Naive thymus-derived CD4-positive, alpha-beta T cell (primary cell): ENCODE measurements around the gene NRXN3. TPM values are rescaled to one million over a fixed set of nuclear protein-coding genes. Genes with fewer than 3 reads are reported as not detected.
"Not testable (repeated sequence)": the region's sequence is repeated elsewhere in the genome, so short reads cannot be mapped to it uniquely, and the experiment has no call there.

ENCODE experiments used
- ATAC-seq: fragments of 150-1000 bp; cut with Tn5 transposase; 2 replicates; pipeline ENCODE4 v1.10.0; 2021; ENCODE audit warnings: mild to moderate bottlenecking, moderate library complexity
- CTCF ChIA-PET: fragments of 350-600 bp; sonication (Branson Sonifier 250); formaldehyde crosslinking; loops from one replicate; lab custom pipeline; 2021; ENCODE audit warnings: antibody characterized with exemption; lab: Charles Lee
- POLR2A ChIA-PET: fragments of 350-600 bp; sonication (Branson Sonifier 250); formaldehyde crosslinking; loops from one replicate; lab custom pipeline; 2021; ENCODE audit warnings: antibody characterized with exemption, inconsistent platforms; lab: Charles Lee
- DNase-seq, 9 donors: peaks; one replicate each; pipeline versions ENCODE4 v3.0.0 to v3.0.0-alpha.2; 2020 to 2022; ENCODE audit warnings: mixed read lengths in 1 of 9
- H3K27ac ChIP-seq: one replicate; pipeline ENCODE4 v1.7.0; 2013; ENCODE audit warnings: mild to moderate bottlenecking, low read depth, low read length, moderate library complexity
- H3K27me3 ChIP-seq, 2 donors: one replicate each; pipeline ENCODE4 v1.7.0; 2013; ENCODE audit warnings: low read length in 2 of 2, mild to moderate bottlenecking in 2 of 2, moderate library complexity in 2 of 2; ENCODE audit not compliant: control insufficient read depth in 2 of 2, insufficient read depth in 2 of 2
- H3K36me3 ChIP-seq, 3 experiments: 1 replicate in 2 of 3; 2 replicates in 1 of 3; pipeline ENCODE4 v1.7.0; 2013; ENCODE audit warnings: low read length in 3 of 3, mild to moderate bottlenecking in 3 of 3, moderate library complexity in 1 of 3; ENCODE audit not compliant: insufficient read depth in 3 of 3, control insufficient read depth in 2 of 3
- H3K4me1 ChIP-seq, 2 donors: one replicate each; pipeline ENCODE4 v1.7.0; 2013; ENCODE audit warnings: low read length in 2 of 2, mild to moderate bottlenecking in 2 of 2, moderate library complexity in 1 of 2; ENCODE audit not compliant: control insufficient read depth in 2 of 2, insufficient read depth in 2 of 2
- H3K4me3 ChIP-seq: 2 replicates; pipeline ENCODE4 v1.7.0; 2013; ENCODE audit warnings: mild to moderate bottlenecking, low read length
- H3K9me3 ChIP-seq, 3 experiments: 1 replicate in 2 of 3; 2 replicates in 1 of 3; pipeline ENCODE4 v1.7.0; 2013; ENCODE audit warnings: low read length in 3 of 3; ENCODE audit not compliant: control insufficient read depth in 2 of 3
- H3K27ac Mint-ChIP-seq, 9 donors: one replicate each; pipeline ENCODE4 v1.8.0; 2020 to 2022; ENCODE audit warnings: mixed read lengths in 9 of 9, mild to moderate bottlenecking in 8 of 9, moderate library complexity in 5 of 9, inconsistent platforms in 2 of 9
- H3K27me3 Mint-ChIP-seq, 5 donors: one replicate each; pipeline ENCODE4 v1.8.0; 2021 to 2022; ENCODE audit warnings: mixed read lengths in 5 of 5, mild to moderate bottlenecking in 1 of 5
- H3K36me3 Mint-ChIP-seq, 5 donors: one replicate each; pipeline ENCODE4 v1.8.0; 2020 to 2022; ENCODE audit warnings: mixed read lengths in 5 of 5, mild to moderate bottlenecking in 3 of 5, inconsistent platforms in 1 of 5
- H3K4me1 Mint-ChIP-seq, 7 donors: one replicate each; pipeline ENCODE4 v1.8.0; 2020 to 2022; ENCODE audit warnings: mixed read lengths in 7 of 7, mild to moderate bottlenecking in 3 of 7, inconsistent platforms in 1 of 7
- H3K4me3 Mint-ChIP-seq, 10 donors: one replicate each; pipeline ENCODE4 v1.8.0; 2020 to 2022; ENCODE audit warnings: mild to moderate bottlenecking in 10 of 10, mixed read lengths in 10 of 10, moderate library complexity in 6 of 10, inconsistent platforms in 2 of 10
- H3K9me3 Mint-ChIP-seq, 11 donors: one replicate each; pipeline ENCODE4 v1.8.0; 2020 to 2022; ENCODE audit warnings: mixed read lengths in 11 of 11, mild to moderate bottlenecking in 4 of 11, inconsistent platforms in 1 of 11, moderate library complexity in 1 of 11
- intact Hi-C, 2 donors: fragments of 100-400 bp; cut with micrococcal nuclease; formaldehyde crosslinking; loops; one replicate each; pipeline ENCODE4 v1.15.1; 2023
- polyA plus RNA-seq, 2 donors: library from polyadenylated mRNA; unstranded; fragments of 300-500 nt; fragmentation: Illumina TruSeq; gene quantifications; one replicate each; pipeline ENCODE4 v1.2.3, GENCODE V29; 2021
- total RNA-seq, 6 experiments: library from RNA in 5 of 6; stranded (reverse) in 5 of 6; gene quantifications; 1 replicate in 5 of 6; 2 replicates in 1 of 6; pipeline ENCODE4 v1.2.3 and lab custom pipeline; 2021 to 2026

Gene NRXN3
- total and polyA plus RNA-seq, 7 experiments from 2014 or later: not detected

GRCh38 chr14:78487573-78487972, 317.4 kb downstream of the NRXN3 start:
- H3K27me3 ChIP-seq, ATAC-seq, H3K4me1 ChIP-seq, H3K4me1 Mint-ChIP-seq, H3K27ac ChIP-seq, H3K36me3 ChIP-seq, H3K4me3 Mint-ChIP-seq, CTCF ChIA-PET, H3K9me3 ChIP-seq, H3K36me3 Mint-ChIP-seq, DNase-seq, POLR2A ChIA-PET, H3K9me3 Mint-ChIP-seq, H3K27ac Mint-ChIP-seq, H3K27me3 Mint-ChIP-seq, intact Hi-C loops, H3K4me3 ChIP-seq: not testable (repeated sequence)

DNA sequence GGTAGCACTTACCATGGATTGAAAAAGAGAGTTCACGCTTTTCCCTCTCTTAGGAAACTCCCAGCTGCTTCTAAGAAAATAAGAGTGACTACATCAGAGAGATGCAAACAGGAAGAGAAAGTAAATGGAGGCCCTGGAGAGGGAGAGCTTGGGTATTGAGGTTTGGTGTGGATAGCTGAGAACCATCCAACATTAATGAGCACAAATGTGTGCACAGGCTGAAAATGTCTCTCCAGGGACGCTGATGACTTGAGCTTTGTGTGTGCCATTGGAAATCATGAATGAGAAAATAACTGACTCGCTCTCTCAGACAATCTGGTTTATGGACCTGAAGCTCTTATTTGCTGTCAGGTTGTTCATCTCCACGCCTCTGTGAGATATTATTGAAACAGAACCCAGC, 318.8 kb downstream of the NRXN3 start:
- no peaks in the 10 kb centered on the region for H3K36me3 Mint-ChIP-seq
- H3K4me1 Mint-ChIP-seq: no peaks in the 10 kb centered on the region
- peaks cover 0 to 2% (median 0%) of the 10 kb centered on the region in 11 donors for H3K9me3 Mint-ChIP-seq
- no peak overlapping the region for H3K4me3 Mint-ChIP-seq
- no peak overlapping the region for H3K27ac Mint-ChIP-seq
- no peaks in the 10 kb centered on the region for H3K4me1 ChIP-seq
- POLR2A ChIA-PET: no interaction called here
- no peaks in the 10 kb centered on the region for H3K36me3 ChIP-seq
- no peaks in the 10 kb centered on the region for H3K9me3 ChIP-seq
- no peak overlapping the region for H3K27ac ChIP-seq
- intact Hi-C loops: no loop called here
- CTCF ChIA-PET: no interaction called here
- no peak for DNase-seq
- peaks cover 0 to 6% (median 0%) of the 10 kb centered on the region in 5 donors for H3K27me3 Mint-ChIP-seq
- no peaks in the 10 kb centered on the region for H3K27me3 ChIP-seq
- H3K4me3 ChIP-seq: no peak overlapping the region
- no peak for ATAC-seq

DNA sequence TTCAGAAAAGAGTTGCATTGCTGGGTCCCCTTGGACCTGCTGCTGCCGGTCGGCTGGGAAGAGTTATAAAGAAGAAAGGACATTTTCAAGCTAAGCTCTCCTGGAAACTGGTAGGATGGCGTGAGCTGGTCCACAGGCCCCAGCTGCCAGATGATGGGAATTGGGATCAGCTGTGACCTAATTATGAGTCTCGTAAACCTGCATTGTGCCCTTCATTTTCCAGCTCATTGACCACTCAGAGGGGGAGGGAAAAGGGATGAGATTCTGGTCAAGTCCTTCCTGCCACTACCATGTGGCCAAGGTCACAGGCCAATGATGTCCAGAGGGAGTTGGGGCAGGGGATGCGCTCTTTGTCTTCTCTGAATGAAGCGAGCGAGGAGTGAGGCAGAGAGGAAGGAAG, 320.9 kb downstream of the NRXN3 start:
- Mint-ChIP-seq H3K27ac (no peak overlapping the region), H3K4me3 (no peak overlapping the region)

DNA sequence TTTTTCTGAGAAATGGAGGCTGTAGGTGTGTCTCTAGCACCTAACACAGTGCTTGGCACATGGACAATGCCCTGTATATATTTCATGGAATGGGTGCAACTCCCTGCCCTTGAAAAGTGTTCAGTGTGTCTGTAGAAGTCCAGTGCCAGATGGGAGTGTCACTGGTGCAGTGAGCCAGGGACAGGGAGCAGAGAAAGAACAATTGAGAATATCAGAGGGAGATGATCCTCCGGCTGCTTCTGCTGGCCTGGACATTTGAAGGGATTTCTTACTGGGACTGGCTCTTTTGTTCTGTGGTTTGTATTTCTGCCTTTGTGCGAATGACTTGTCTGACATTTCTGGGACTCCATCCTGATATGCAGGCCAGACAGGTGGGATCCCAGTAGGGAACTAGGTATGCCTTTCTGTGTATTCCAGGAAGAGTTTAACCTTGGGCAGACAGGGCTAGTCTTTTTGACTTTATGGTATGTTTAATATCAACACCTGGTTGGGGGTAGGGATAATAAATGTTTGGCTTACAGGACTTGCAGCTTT, 328.0 kb downstream of the NRXN3 start:
- no peaks in the 10 kb centered on the region for H3K36me3 Mint-ChIP-seq
- no peaks in the 10 kb centered on the region for H3K27me3 ChIP-seq
- H3K9me3 Mint-ChIP-seq: peaks cover 0 to 4% (median 0%) of the 10 kb centered on the region in 11 donors
- DNase-seq (no peak), ATAC-seq (no peak)
- H3K4me3 ChIP-seq: no peak overlapping the region
- H3K36me3 ChIP-seq: no peaks in the 10 kb centered on the region
- intact Hi-C loops: no loop called here
- H3K4me1 Mint-ChIP-seq: no peaks in the 10 kb centered on the region
- no peak overlapping the region for H3K4me3 Mint-ChIP-seq
- no peaks in the 10 kb centered on the region for H3K4me1 ChIP-seq
- no peak overlapping the region for H3K27ac Mint-ChIP-seq
- no peaks in the 10 kb centered on the region for H3K9me3 ChIP-seq
- POLR2A ChIA-PET: no interaction called here
- H3K27me3 Mint-ChIP-seq: peaks cover 0 to 12% (median 0%) of the 10 kb centered on the region in 5 donors
- CTCF ChIA-PET: no interaction called here
- no peak overlapping the region for H3K27ac ChIP-seq

More for the DNA sequence above, 320.9 kb downstream of the NRXN3 start:
- Mint-ChIP-seq H3K36me3 (no peaks in the 10 kb centered on the region), H3K27me3 (peaks cover 0 to 6% (median 0%) of the 10 kb centered on the region in 5 donors), H3K4me1 (no peaks in the 10 kb centered on the region), H3K9me3 (peaks cover 0 to 2% (median 0%) of the 10 kb centered on the region in 11 donors)
- Histone ChIP-seq H3K27ac (no peak overlapping the region), H3K27me3 (no peaks in the 10 kb centered on the region), H3K36me3 (no peaks in the 10 kb centered on the region), H3K9me3 (no peaks in the 10 kb centered on the region), H3K4me3 (no peak overlapping the region), H3K4me1 (no peaks in the 10 kb centered on the region)
- POLR2A ChIA-PET: no interaction called here
- ATAC-seq: no peak
- no peak for DNase-seq
- intact Hi-C loops: no loop called here
- CTCF ChIA-PET: no interaction called here

- ChIA-PET CTCF (no interaction called here), POLR2A (no interaction called here)
- Mint-ChIP-seq H3K4me3 (no peak overlapping the region), H3K27ac (no peak overlapping the region), H3K27me3 (peaks cover 0 to 12% (median 0%) of the 10 kb centered on the region in 5 donors), H3K4me1 (no peaks in the 10 kb centered on the region), H3K36me3 (no peaks in the 10 kb centered on the region), H3K9me3 (peaks cover 0 to 5% (median 0%) of the 10 kb centered on the region in 11 donors)
- H3K27me3 ChIP-seq: no peaks in the 10 kb centered on the region
- no peak for ATAC-seq
- no peaks in the 10 kb centered on the region for H3K9me3 ChIP-seq
- no peak for DNase-seq
- no peak overlapping the region for H3K4me3 ChIP-seq
- H3K4me1 ChIP-seq: no peaks in the 10 kb centered on the region
- intact Hi-C loops: no loop called here
- no peaks in the 10 kb centered on the region for H3K36me3 ChIP-seq
- no peak overlapping the region for H3K27ac ChIP-seq
Measured at GRCh38 chr14:78501909-78502308, 331.7 kb downstream of the NRXN3 start.

DNA sequence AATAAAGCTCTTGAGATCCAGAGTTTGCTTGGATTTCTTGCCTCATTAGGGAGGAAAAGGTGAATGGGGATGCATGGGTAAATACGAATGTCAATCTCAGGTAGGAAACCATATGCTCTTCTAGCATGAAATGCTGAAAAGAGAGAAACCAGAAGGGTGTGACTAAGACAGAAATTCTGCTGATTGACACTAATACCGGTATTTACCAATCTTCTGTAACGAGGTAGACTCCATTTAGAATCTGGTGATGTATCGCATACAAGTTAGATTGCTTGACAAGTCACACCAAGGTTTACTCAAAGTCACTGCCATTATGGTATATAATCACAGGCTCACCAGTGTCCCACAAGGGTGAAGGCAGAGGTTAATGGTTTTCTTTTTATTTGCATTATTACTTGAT, 337.9 kb downstream of the NRXN3 start:
- ChIA-PET POLR2A (no interaction called here), CTCF (no interaction called here)
- Mint-ChIP-seq H3K4me1 (no peaks in the 10 kb centered on the region), H3K9me3 (peaks cover 0 to 3% (median 0%) of the 10 kb centered on the region in 11 donors), H3K27ac (no peak overlapping the region), H3K4me3 (no peak overlapping the region), H3K36me3 (no peaks in the 10 kb centered on the region), H3K27me3 (peaks cover 0 to 2% (median 0%) of the 10 kb centered on the region in 5 donors)
- no peaks in the 10 kb centered on the region for H3K36me3 ChIP-seq
- DNase-seq: no peak
- intact Hi-C loops: no loop called here
- no peaks in the 10 kb centered on the region for H3K9me3 ChIP-seq
- no peak overlapping the region for H3K27ac ChIP-seq
- H3K4me1 ChIP-seq: no peaks in the 10 kb centered on the region
- H3K4me3 ChIP-seq: no peak overlapping the region
- no peak for ATAC-seq
- H3K27me3 ChIP-seq: no peaks in the 10 kb centered on the region

DNA sequence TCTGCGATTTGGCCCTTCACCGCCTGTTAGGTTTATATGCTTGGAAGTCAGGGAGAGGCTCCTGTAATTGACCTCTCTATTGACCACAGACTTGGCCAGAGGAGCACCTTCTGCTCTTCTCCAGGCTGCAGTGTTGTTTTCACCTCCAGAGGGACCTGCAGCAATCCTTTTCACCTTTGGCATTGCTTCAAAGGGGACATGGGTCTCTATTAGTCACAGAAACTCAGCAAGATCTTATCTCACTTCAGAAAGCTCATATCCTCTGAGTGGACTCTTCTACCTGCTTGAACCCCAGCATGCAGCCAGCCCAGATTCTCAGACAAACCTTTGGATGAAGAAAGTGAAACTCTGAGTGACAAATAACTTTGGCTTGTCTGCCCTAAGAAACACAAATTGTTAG, 339.3 kb downstream of the NRXN3 start:
- POLR2A ChIA-PET: no interaction called here
- no peak overlapping the region for H3K27ac Mint-ChIP-seq
- H3K4me3 Mint-ChIP-seq: no peak overlapping the region
- H3K27me3 Mint-ChIP-seq: peaks cover 0 to 8% (median 0%) of the 10 kb centered on the region in 5 donors
- Histone ChIP-seq H3K27ac (no peak overlapping the region), H3K27me3 (no peaks in the 10 kb centered on the region), H3K36me3 (no peaks in the 10 kb centered on the region), H3K4me1 (no peaks in the 10 kb centered on the region), H3K9me3 (no peaks in the 10 kb centered on the region), H3K4me3 (no peak overlapping the region)
- intact Hi-C loops: no loop called here
- H3K9me3 Mint-ChIP-seq: peaks cover 0 to 3% (median 0%) of the 10 kb centered on the region in 11 donors
- no peak for ATAC-seq
- no peak for DNase-seq
- no peaks in the 10 kb centered on the region for H3K4me1 Mint-ChIP-seq
- H3K36me3 Mint-ChIP-seq: no peaks in the 10 kb centered on the region
- CTCF ChIA-PET: no interaction called here
